GM23338 (cell line): ENCODE measurements around the gene NT5C1A. TPM values are rescaled to one million over a fixed set of nuclear protein-coding genes. Genes with fewer than 3 reads are reported as not detected.

Source experiments
- ATAC-seq: fragments of 200-7000 bp; cut with Tn5 transposase; 3 replicates; pipeline ENCODE4 v1.9.1; 2020
- DNase-seq: peaks from one replicate; pipeline ENCODE4 v3.0.0-alpha.2; 2015; ENCODE audit warnings: low spot score
- H2AFZ ChIP-seq: fragments of 200-600 bp; sonication (generic); 2 replicates; pipeline ENCODE4 v1.8.0; 2016; ENCODE audit warnings: antibody characterized with exemption, mild to moderate bottlenecking, moderate library complexity
- H3F3A ChIP-seq: fragments of 200-600 bp; sonication (generic); replicated peaks from 2 replicates; pipeline ENCODE4 v1.8.0; 2017; ENCODE audit warnings: antibody characterized with exemption, mixed run types, low read depth
- H3K27ac ChIP-seq: fragments of 200-600 bp; sonication (generic); 2 replicates; pipeline ENCODE4 v1.6.1; 2016; ENCODE audit warnings: low read depth
- H3K27me3 ChIP-seq: fragments of 200-600 bp; sonication (generic); 2 replicates; pipeline ENCODE4 v1.8.0; 2016; ENCODE audit warnings: mild to moderate bottlenecking, mixed run types, moderate library complexity; ENCODE audit not compliant: insufficient read depth
- H3K36me3 ChIP-seq: fragments of 200-600 bp; sonication (generic); 2 replicates; pipeline ENCODE4 v1.8.0; 2016; ENCODE audit warnings: mild to moderate bottlenecking; ENCODE audit not compliant: insufficient read depth
- H3K4me1 ChIP-seq: fragments of 200-600 bp; sonication (generic); 2 replicates; pipeline ENCODE4 v1.8.0; 2016; ENCODE audit warnings: mild to moderate bottlenecking, moderate library complexity; ENCODE audit not compliant: insufficient read depth
- H3K4me2 ChIP-seq: fragments of 200-600 bp; sonication (generic); 2 replicates; pipeline ENCODE4 v1.7.1; 2017; ENCODE audit warnings: mixed run types
- H3K4me3 ChIP-seq: fragments of 200-600 bp; sonication (generic); 2 replicates; pipeline ENCODE4 v1.6.1; 2016; ENCODE audit warnings: mixed run types
- H3K79me2 ChIP-seq: fragments of 200-600 bp; sonication (generic); replicated peaks from 2 replicates; pipeline ENCODE4 v1.8.0; 2017; ENCODE audit warnings: mild to moderate bottlenecking; ENCODE audit not compliant: insufficient read depth
- H3K9me2 ChIP-seq: fragments of 200-600 bp; sonication (generic); 2 replicates; pipeline ENCODE4 v1.8.0; 2017; ENCODE audit not compliant: insufficient read depth
- H4K20me1 ChIP-seq: fragments of 200-600 bp; sonication (generic); replicated peaks from 2 replicates; pipeline ENCODE4 v1.8.0; 2017; ENCODE audit warnings: mild to moderate bottlenecking; ENCODE audit not compliant: insufficient read depth
- H3K27ac Mint-ChIP-seq: 2 replicates; pipeline ENCODE4 v1.8.0; 2020; ENCODE audit warnings: inconsistent platforms, mild to moderate bottlenecking, moderate library complexity, mixed read lengths
- H3K27me3 Mint-ChIP-seq: 3 replicates; pipeline ENCODE4 v1.8.0; 2022; ENCODE audit warnings: low read depth, mild to moderate bottlenecking, moderate library complexity, mixed read lengths, inconsistent platforms; ENCODE audit not compliant: insufficient read depth, poor library complexity
- H3K36me3 Mint-ChIP-seq: 3 replicates; pipeline ENCODE4 v1.8.0; 2021; ENCODE audit warnings: low read depth, mild to moderate bottlenecking, inconsistent platforms, moderate library complexity, mixed read lengths
- H3K4me1 Mint-ChIP-seq: 3 replicates; pipeline ENCODE4 v1.8.0; 2020; ENCODE audit warnings: mild to moderate bottlenecking, inconsistent platforms, mixed read lengths
- H3K4me3 Mint-ChIP-seq: 3 replicates; pipeline ENCODE4 v1.8.0; 2021; ENCODE audit warnings: moderate library complexity, mild to moderate bottlenecking, inconsistent platforms, mixed read lengths
- H3K9me3 Mint-ChIP-seq: 3 replicates; pipeline ENCODE4 v1.8.0; 2020; ENCODE audit warnings: moderate library complexity, mild to moderate bottlenecking, inconsistent platforms, mixed read lengths
- CREB1 ChIP-seq: fragments of 250-450 bp; sonication (Bioruptor Pico); IDR thresholded peaks from 2 replicates; pipeline ENCODE4 v1.5.0; 2020; ENCODE audit warnings: low read depth, mild to moderate bottlenecking, moderate library complexity
- CTCF ChIP-seq, 2 experiments: fragments of 200-600 bp in 1 of 2; sonication (generic) in 1 of 2; conservative IDR thresholded peaks; 2 replicates each; pipeline versions ENCODE4 v1.5.1 to v1.6.1; 2016 to 2017; ENCODE audit warnings: antibody characterized with exemption in 2 of 2, low read depth in 2 of 2, mild to moderate bottlenecking in 2 of 2, moderate library complexity in 1 of 2
- EZH2 ChIP-seq: fragments of 200-600 bp; sonication (generic); IDR thresholded peaks from one replicate; pipeline ENCODE4 v1.8.0; 2017; ENCODE audit warnings: antibody characterized with exemption, mild to moderate bottlenecking, low read depth; ENCODE audit not compliant: unreplicated experiment
- JUNB ChIP-seq: IDR thresholded peaks from one replicate; pipeline ENCODE4 v1.6.1; 2016; ENCODE audit warnings: antibody characterized with exemption; ENCODE audit not compliant: unreplicated experiment
- NANOG ChIP-seq: IDR thresholded peaks from 2 replicates; pipeline ENCODE4 v1.6.1; 2016; ENCODE audit warnings: antibody characterized with exemption, borderline replicate concordance
- POLR2AphosphoS5 ChIP-seq: IDR thresholded peaks from 2 replicates; pipeline ENCODE4 v1.6.1; 2016; ENCODE audit warnings: antibody characterized with exemption, low read depth
- STAT1 ChIP-seq: IDR thresholded peaks from one replicate; pipeline ENCODE4 v1.6.1; 2016; ENCODE audit warnings: antibody characterized with exemption; ENCODE audit not compliant: unreplicated experiment
- ZNF114 ChIP-seq: fragments of 250-450 bp; sonication (Bioruptor Pico); IDR thresholded peaks from 2 replicates; pipeline ENCODE4 v1.5.0; 2020; ENCODE audit warnings: mild to moderate bottlenecking, moderate library complexity
- ZNF331 ChIP-seq: fragments of 250-450 bp; sonication (Bioruptor Pico); IDR thresholded peaks from 2 replicates; pipeline ENCODE4 v1.5.0; 2020; ENCODE audit warnings: low read depth, mild to moderate bottlenecking, moderate library complexity
- polyA plus RNA-seq: library from polyadenylated mRNA; unstranded; fragments of >200 nt; fragmentation: Nextera tagmentation; extraction: Ambion mirVana; gene quantifications from 2 replicates; pipeline ENCODE4 v1.2.1, GENCODE V29; 2016
- total RNA-seq: library from RNA; depleted of rRNA; stranded (reverse); fragments of >200 nt; shearing (Covaris generic); gene quantifications from 2 replicates; pipeline ENCODE4 v1.2.3, GENCODE V29; 2014
- TF ChIP-seq, protein P1 (sequence below): IDR thresholded peaks from 2 replicates; pipeline ENCODE4 v1.6.1; 2016; ENCODE audit warnings: antibody characterized with exemption

NT5C1A gene
- total and polyA plus RNA-seq, 2 experiments from 2014 or later, result not detected

DNA sequence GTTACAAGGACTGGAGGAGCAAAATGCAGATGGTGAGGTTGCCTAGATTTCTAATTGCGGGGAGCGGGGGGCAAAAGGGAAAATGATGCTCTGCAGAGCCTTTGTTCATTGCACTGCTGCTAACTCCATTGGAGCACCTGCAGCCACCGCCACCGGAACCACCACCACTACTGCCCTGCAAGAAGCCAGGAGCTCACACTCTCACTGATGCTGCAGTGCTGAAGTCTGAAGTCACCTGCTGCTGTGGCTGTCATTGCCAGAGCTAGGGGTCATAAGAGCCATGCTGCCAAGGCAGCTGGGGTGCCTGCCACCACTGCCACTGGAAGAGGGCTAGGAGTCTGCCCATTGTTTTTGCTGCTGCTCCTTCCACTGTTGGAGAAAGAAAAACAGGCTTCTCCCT lies 26.7 kb upstream of the NT5C1A start (continued):
- no peak for TF ChIP-seq EZH2
- no peak for TF ChIP-seq POLR2AphosphoS5
- TF ChIP-seq CREB1 (CRISPR knock-in tag), result no peak
- no peak for TF ChIP-seq STAT1
- TF ChIP-seq, protein P1, sequence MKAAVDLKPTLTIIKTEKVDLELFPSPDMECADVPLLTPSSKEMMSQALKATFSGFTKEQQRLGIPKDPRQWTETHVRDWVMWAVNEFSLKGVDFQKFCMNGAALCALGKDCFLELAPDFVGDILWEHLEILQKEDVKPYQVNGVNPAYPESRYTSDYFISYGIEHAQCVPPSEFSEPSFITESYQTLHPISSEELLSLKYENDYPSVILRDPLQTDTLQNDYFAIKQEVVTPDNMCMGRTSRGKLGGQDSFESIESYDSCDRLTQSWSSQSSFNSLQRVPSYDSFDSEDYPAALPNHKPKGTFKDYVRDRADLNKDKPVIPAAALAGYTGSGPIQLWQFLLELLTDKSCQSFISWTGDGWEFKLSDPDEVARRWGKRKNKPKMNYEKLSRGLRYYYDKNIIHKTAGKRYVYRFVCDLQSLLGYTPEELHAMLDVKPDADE, result no peak
- no peak for TF ChIP-seq ZNF331

DNA sequence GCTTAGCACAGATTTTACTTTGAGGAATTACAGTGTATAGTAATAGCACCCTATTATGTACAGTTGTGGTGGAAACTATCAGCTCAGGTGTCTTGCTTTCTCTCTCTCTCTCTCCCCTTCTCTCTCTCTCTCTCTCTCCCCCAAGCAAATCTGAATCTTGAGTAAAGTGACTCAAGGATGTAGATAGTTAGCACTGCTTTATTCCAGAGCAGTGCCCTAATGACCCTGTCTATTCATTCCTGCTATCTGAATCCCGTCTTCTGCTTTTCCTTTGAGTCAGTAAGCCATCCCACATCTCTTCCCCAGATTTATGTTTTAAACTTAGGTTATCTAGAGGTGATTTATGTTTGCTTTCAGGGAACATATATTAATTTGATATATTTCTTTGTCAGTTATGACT lies 24.5 kb upstream of the NT5C1A start:
- Histone ChIP-seq H3K79me2 (no peaks in the 10 kb centered on the region), H3K36me3 (no peaks in the 10 kb centered on the region), H3K4me3 (no peak overlapping the region), H3K4me1 (peaks cover 14% of the 10 kb centered on the region), H3K27me3 (peaks cover 98% of the 10 kb centered on the region), H3F3A (no peaks in the 10 kb centered on the region), H2AFZ (no peak overlapping the region), H3K9me2 (no peaks in the 10 kb centered on the region), H3K4me2 (no peak overlapping the region), H4K20me1 (no peaks in the 10 kb centered on the region), H3K27ac (no peak overlapping the region)
- TF ChIP-seq CREB1 (CRISPR knock-in tag), result no peak
- no peak for TF ChIP-seq EZH2
- no peak for TF ChIP-seq CTCF (conservative IDR thresholded peaks at IDR 0.05; ENCODE audit: low read depth in 2 of 2)
- no peak for TF ChIP-seq JUNB
- TF ChIP-seq STAT1, result no peak
- TF ChIP-seq ZNF331, result no peak
- TF ChIP-seq NANOG, result no peak
- no peak for TF ChIP-seq ZNF114 (CRISPR knock-in tag)
- Mint-ChIP-seq H3K27ac (no peak overlapping the region), H3K9me3 (peaks cover 7% of the 10 kb centered on the region; the same call in 2 of the 3 replicates), H3K27me3 (peaks cover 95% of the 10 kb centered on the region), H3K4me1 (peaks cover 27% of the 10 kb centered on the region), H3K4me3 (no peak overlapping the region), H3K36me3 (no peaks in the 10 kb centered on the region; the same call in 2 of the 3 replicates)
- ATAC-seq (no peak), DNase-seq (no peak)

DNA sequence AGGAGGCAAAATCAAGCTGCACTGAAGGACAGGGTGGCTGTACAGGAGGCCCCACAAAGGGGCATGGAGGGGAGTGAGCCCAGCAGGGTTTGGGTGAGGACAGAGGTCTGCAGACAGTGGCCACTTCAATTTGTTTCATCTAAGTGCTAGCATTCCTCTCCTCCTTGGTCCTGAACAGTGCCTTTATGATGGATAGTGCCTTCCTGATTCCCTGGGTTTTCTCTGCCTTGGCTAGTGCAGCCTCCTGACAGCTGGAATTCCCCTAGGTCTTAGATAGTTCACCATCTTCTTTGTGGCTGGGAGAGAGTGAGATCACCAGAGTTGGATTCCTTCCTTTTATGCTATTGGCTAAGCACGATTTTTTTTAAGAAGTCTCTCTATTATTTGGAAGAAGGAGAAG lies 23.1 kb upstream of the NT5C1A start:
- Histone ChIP-seq H3K4me1 (peaks cover 3% of the 10 kb centered on the region; the same call in 1 of the 2 replicates), H3K4me2 (peak overlapping the region; percentile 17; the same call in 1 of the 2 replicates), H3K36me3 (no peaks in the 10 kb centered on the region), H3K4me3 (no peak overlapping the region), H3K27ac (no peak overlapping the region), H3K9me2 (no peaks in the 10 kb centered on the region), H3K27me3 (peaks cover 99% of the 10 kb centered on the region), H2AFZ (no peak overlapping the region), H3K79me2 (no peaks in the 10 kb centered on the region), H3F3A (no peaks in the 10 kb centered on the region), H4K20me1 (0 out of 2 replicates have a peak, but pooled peaks cover 10% of the 10 kb centered on the region)
- H3K9me3 Mint-ChIP-seq, result peaks cover 5% of the 10 kb centered on the region; the same call in 2 of the 3 replicates
- ATAC-seq, result peak; percentile 33
- no peak overlapping the region for H3K27ac Mint-ChIP-seq
- H3K27me3 Mint-ChIP-seq, result peaks cover 94% of the 10 kb centered on the region
- H3K4me3 Mint-ChIP-seq, result no peak overlapping the region; the same call in 2 of the 3 replicates
- H3K36me3 Mint-ChIP-seq, result no peaks in the 10 kb centered on the region; the same call in 2 of the 3 replicates
- TF ChIP-seq NANOG (no peak), POLR2AphosphoS5 (no peak)
- TF ChIP-seq, protein P1, result no peak
- H3K4me1 Mint-ChIP-seq, result peaks cover 17% of the 10 kb centered on the region
- peak; percentile 67 for DNase-seq
